K562 (cell line): Measurements from ENCODE around the gene SFMBT2. TPM values are rescaled to one million over a fixed set of nuclear protein-coding genes. Genes with fewer than 3 reads are reported as not detected.

Experiments used
- ATAC-seq: fragments of 200-7000 bp; cut with Tn5 transposase; 3 replicates; pipeline ENCODE4 v1.9.1; 2020; ENCODE audit warnings: moderate library complexity
- BruUV-seq: library from RNA; stranded (reverse); fragments of 400-500 nt; replicated peaks from 2 replicates; lab custom pipeline; 2021; lab: Mats Ljungman, UMichigan
- CTCF ChIA-PET: fragments of 300-600 bp; formaldehyde crosslinking; extraction: SDS; loops from one replicate; lab custom pipeline; 2021; ENCODE audit warnings: low intra/inter-chr PET ratio; lab: Yijun Ruan, JAX
- POLR2A ChIA-PET: fragments of 300-600, 350-650 bp; sonication (Branson Sonifier 250); formaldehyde crosslinking; extraction: SDS; loops from one replicate; lab custom pipeline; 2021; ENCODE audit warnings: antibody characterized with exemption, inconsistent platforms; lab: Yijun Ruan, JAX
- DNase-seq, 4 experiments: peaks; one replicate each; pipeline versions ENCODE4 v3.0.0 to v3.0.0-alpha.2; 2011 to 2018; ENCODE audit warnings: low spot score in 3 of 4, mixed read lengths in 3 of 4; ENCODE audit errors: extremely low read depth in 1 of 4
- FAIRE-seq: peaks from 2 replicates; lab custom pipeline; 2011; peaks lifted over from hg19 to GRCh38; lab: Jason Lieb, UNC
- H2AFZ ChIP-seq: 2 replicates; pipeline ENCODE4 v1.6.0; 2011; ENCODE audit warnings: low read depth, low read length, control low read depth, inconsistent platforms
- H3K27ac ChIP-seq: fragments of 200-600 bp; 3 replicates; pipeline ENCODE4 v1.8.0; 2011; ENCODE audit warnings: low read depth, mild to moderate bottlenecking, control low read depth, inconsistent platforms, low read length, moderate library complexity, mixed read lengths; ENCODE audit errors: extremely low read depth
- H3K27me3 ChIP-seq, 2 experiments: fragments of 300-600 bp in 1 of 2; 2 replicates in 1 of 2; 3 replicates in 1 of 2; pipeline versions ENCODE4 v1.6.0 to v1.8.0; 2011; ENCODE audit warnings: inconsistent platforms in 2 of 2, low read length in 2 of 2, mild to moderate bottlenecking in 1 of 2, mixed read lengths in 1 of 2, moderate library complexity in 1 of 2; ENCODE audit not compliant: control insufficient read depth in 2 of 2, insufficient read depth in 2 of 2
- H3K36me3 ChIP-seq: fragments of 300-600 bp; 3 replicates; pipeline ENCODE4 v1.8.0; 2011; ENCODE audit warnings: mild to moderate bottlenecking, low read length, inconsistent platforms; ENCODE audit not compliant: control insufficient read depth, insufficient read depth
- H3K4me1 ChIP-seq, 2 experiments: fragments of 200-600 bp in 1 of 2; replicated peaks in 1 of 2; 2 replicates in 1 of 2; 3 replicates in 1 of 2; pipeline versions ENCODE4 v1.5.1 to v1.8.0; 2011; ENCODE audit warnings: inconsistent platforms in 2 of 2, low read length in 2 of 2, mild to moderate bottlenecking in 1 of 2, mixed read lengths in 1 of 2, moderate library complexity in 1 of 2; ENCODE audit not compliant: control insufficient read depth in 2 of 2, insufficient read depth in 2 of 2
- H3K4me2 ChIP-seq: 2 replicates; pipeline ENCODE4 v1.6.1; 2011; ENCODE audit warnings: low read length, control low read depth, inconsistent platforms, mixed read lengths; ENCODE audit not compliant: insufficient read depth
- H3K4me3 ChIP-seq: fragments of 200-600 bp; sonication (generic), shearing (Covaris generic); 2 replicates; pipeline ENCODE4 v1.5.1; 2016; ENCODE audit warnings: control low read depth, inconsistent platforms
- H3K79me2 ChIP-seq: fragments of 200-600 bp; 3 replicates; pipeline ENCODE4 v1.8.0; 2011; ENCODE audit warnings: low read length, inconsistent platforms; ENCODE audit not compliant: control insufficient read depth, insufficient read depth
- H3K9ac ChIP-seq, 2 experiments: 2 replicates each; pipeline versions ENCODE4 v1.6.0 to v1.6.1; 2011; ENCODE audit warnings: low read depth in 2 of 2, low read length in 2 of 2, control low read depth in 1 of 2, inconsistent platforms in 1 of 2, mild to moderate bottlenecking in 1 of 2, mixed read lengths in 1 of 2; ENCODE audit not compliant: insufficient read depth in 1 of 2
- H3K9me1 ChIP-seq: one replicate; pipeline ENCODE4 v1.6.0; 2011; ENCODE audit warnings: inconsistent platforms, mild to moderate bottlenecking, low read length, moderate library complexity; ENCODE audit not compliant: control insufficient read depth, insufficient read depth
- H3K9me3 ChIP-seq: replicated peaks from 2 replicates; pipeline ENCODE4 v1.5.1; 2011; ENCODE audit warnings: low read depth, low read length, inconsistent platforms; ENCODE audit not compliant: control insufficient read depth, insufficient read depth
- H4K20me1 ChIP-seq: replicated peaks from 2 replicates; pipeline ENCODE4 v1.6.1; 2011; ENCODE audit warnings: low read length, inconsistent platforms, mixed read lengths; ENCODE audit not compliant: control insufficient read depth, insufficient read depth
- ATF1 ChIP-seq, 2 experiments: fragments of 450-650 bp in 1 of 2; IDR thresholded peaks; 2 replicates each; pipeline ENCODE4 v1.6.1; 2016; ENCODE audit warnings: missing compliant biosample characterization in 1 of 2, missing genetic modification characterization in 1 of 2
- BRF1 ChIP-seq: IDR thresholded peaks from 3 replicates; pipeline ENCODE4 v1.6.1; 2011; ENCODE audit warnings: borderline replicate concordance, mild to moderate bottlenecking; ENCODE audit not compliant: insufficient read length; ENCODE audit errors: extremely low read depth
- CHD1 ChIP-seq: fragments of 200-600 bp; sonication (generic); IDR thresholded peaks from one replicate; pipeline ENCODE4 v1.6.1; 2012; ENCODE audit warnings: mild to moderate bottlenecking, moderate library complexity, low read length, inconsistent platforms
- HIVEP1 ChIP-seq: fragments of 250-450 bp; sonication (Bioruptor Pico); IDR thresholded peaks from 2 replicates; pipeline ENCODE4 v1.4.0; 2020; ENCODE audit warnings: mild to moderate bottlenecking
- HNRNPK ChIP-seq: fragments of 200-400 bp; formaldehyde crosslinking; IDR thresholded peaks from one replicate; pipeline ENCODE4 v1.6.1; 2018; ENCODE audit warnings: mild to moderate bottlenecking, low read depth, low read length; ENCODE audit not compliant: poor library complexity, severe bottlenecking
- HSF4 ChIP-seq: fragments of 250-450 bp; sonication (Bioruptor Pico); IDR thresholded peaks from 2 replicates; pipeline ENCODE4 v2.1.2; 2022; ENCODE audit warnings: mild to moderate bottlenecking, moderate library complexity, borderline replicate concordance
- KAT7 ChIP-seq: sonication (generic); formaldehyde crosslinking; IDR thresholded peaks from 2 replicates; pipeline ENCODE4 v1.8.0; 2022; ENCODE audit warnings: missing genetic modification reagents, mild to moderate bottlenecking, borderline replicate concordance
- RBFOX2 ChIP-seq: fragments of 200-400 bp; formaldehyde crosslinking; IDR thresholded peaks from 2 replicates; pipeline ENCODE4 v1.6.1; 2017; ENCODE audit warnings: low read depth, mild to moderate bottlenecking, low read length, moderate library complexity
- TAF7 ChIP-seq: fragments of 450-650 bp; IDR thresholded peaks from 2 replicates; pipeline ENCODE4 v1.6.1; 2016; ENCODE audit warnings: missing genetic modification characterization, missing compliant biosample characterization
- TSC22D4 ChIP-seq: fragments of 450-650 bp; IDR thresholded peaks from 2 replicates; pipeline ENCODE4 v1.6.1; 2016; ENCODE audit warnings: missing genetic modification characterization, missing biosample characterization, control low read depth
- ZNF133 ChIP-seq: fragments of 250-450 bp; sonication (Bioruptor Pico); IDR thresholded peaks from 2 replicates; pipeline ENCODE4 v1.4.0; 2020; ENCODE audit warnings: mild to moderate bottlenecking
- ZNF143 ChIP-seq: sonication (generic); formaldehyde crosslinking; IDR thresholded peaks from 2 replicates; pipeline ENCODE4 v1.9.0; 2022; ENCODE audit warnings: mild to moderate bottlenecking, missing genetic modification reagents
- ZNF174 ChIP-seq: fragments of 250-450 bp; sonication (Bioruptor Pico); IDR thresholded peaks from 2 replicates; pipeline ENCODE4 v1.4.0; 2020; ENCODE audit warnings: mild to moderate bottlenecking
- ZNF274 ChIP-seq: IDR thresholded peaks from 2 replicates; pipeline ENCODE4 v1.6.1; 2011; ENCODE audit warnings: low read depth, mild to moderate bottlenecking, low read length, moderate library complexity, borderline replicate concordance
- ZNF507 ChIP-seq: conservative IDR thresholded peaks from 2 replicates; pipeline ENCODE4 v1.6.1; 2017; ENCODE audit warnings: missing genetic modification characterization, missing compliant biosample characterization
- ZNF764 ChIP-seq: fragments of 250-450 bp; sonication (Bioruptor Pico); IDR thresholded peaks from 2 replicates; pipeline ENCODE4 v1.4.0; 2020; ENCODE audit warnings: low read depth, mild to moderate bottlenecking, moderate library complexity
- WGBS: fragments of 100-300 bp; shearing (Covaris generic); methylation state at CpG from one replicate; pipeline ENCODE4 v1.1.6; 2016; ENCODE audit warnings: low coverage, mixed read lengths; ENCODE audit not compliant: insufficient coverage; ENCODE audit errors: missing lambda C conversion rate; 5-methylcytosine and 5-hydroxymethylcytosine counted together
- in situ Hi-C: fragments of 300-500 bp; cut with MboI; formaldehyde crosslinking; loops from 4 replicates; pipeline ENCODE4 v1.15.0; 2018; ENCODE audit warnings: inconsistent platforms, mixed read lengths
- intact Hi-C: fragments of 100-400 bp; cut with micrococcal nuclease; formaldehyde crosslinking; loops from 2 replicates; pipeline ENCODE4 v1.14.2; 2022
- polyA plus RNA-seq, 8 experiments: library from polyadenylated mRNA; depleted of rRNA in 4 of 8; stranded (reverse) in 5 of 8; unstranded in 3 of 8; fragments of >200 nt; fragmentation: Nextera tagmentation in 2 of 8; fragmentation: Illumina TruSeq in 1 of 8; extraction: Ambion mirVana in 2 of 8; extraction: Trizol in 1 of 8; gene quantifications; 2 replicates each; pipeline versions ENCODE4 v1.2.1 to v1.2.3, GENCODE V29; 2011 to 2014; ENCODE audit warnings: inconsistent platforms in 1 of 8, missing spikeins in 1 of 8
- total RNA-seq, 7 experiments: library from RNA; depleted of rRNA in 6 of 7; stranded (reverse); fragments of >200 nt in 6 of 7; fragmentation: Illumina TruSeq in 2 of 7; extraction: Trizol in 2 of 7; gene quantifications; 2 replicates each; pipeline versions ENCODE4 v1.2.1 to v1.2.3, GENCODE V29; 2011 to 2021; ENCODE audit warnings: low replicate concordance in 1 of 7
- TF ChIP-seq, protein P1 (sequence below): sonication (generic); formaldehyde crosslinking; IDR thresholded peaks from 2 replicates; pipeline ENCODE4 v1.8.0; 2023; ENCODE audit warnings: mild to moderate bottlenecking, missing genetic modification reagents

Gene SFMBT2
- total and polyA plus RNA-seq, 9 of the 15 experiments (the other 6 are each of a cell fraction or from before 2014, with no cell fraction given), result 1.2 to 13.6 (median 7.6) TPM

- Histone ChIP-seq H3K79me2 (no peaks in the 10 kb centered on the region), H2AFZ (no peak overlapping the region), H3K4me3 (no peak overlapping the region), H3K27me3 (peaks cover 29 to 59% of the 10 kb centered on the region in 2 experiments), H3K9me3 (no peaks in the 10 kb centered on the region), H3K36me3 (no peaks in the 10 kb centered on the region), H3K9me1 (no peaks in the 10 kb centered on the region), H3K27ac (no peak overlapping the region), H3K4me1 (no peaks in the 10 kb centered on the region; a peak in 1 of 5 replicates), H3K9ac (no peak overlapping the region), H4K20me1 (no peaks in the 10 kb centered on the region), H3K4me2 (no peak overlapping the region)
- in situ Hi-C loops, result no loop called here
- no peak for FAIRE-seq
- ChIA-PET CTCF (no interaction called here), POLR2A (no interaction called here)
- ATAC-seq, result no peak
- intact Hi-C loops, result no loop called here
- under 1% methylated on average over 19 of the region's 19 CpGs for WGBS
- BruUV-seq, result no TSS peak
- no peak for TF ChIP-seq BRF1
- no peak for TF ChIP-seq ZNF764 (CRISPR knock-in tag)
- TF ChIP-seq ZNF143, result no peak
- no peak for TF ChIP-seq ZNF133 (CRISPR knock-in tag)
- no peak for TF ChIP-seq ZNF507
- no peak for TF ChIP-seq RBFOX2
- no peak for TF ChIP-seq KAT7
- TF ChIP-seq TAF7, result no peak
- TF ChIP-seq, protein P1, sequence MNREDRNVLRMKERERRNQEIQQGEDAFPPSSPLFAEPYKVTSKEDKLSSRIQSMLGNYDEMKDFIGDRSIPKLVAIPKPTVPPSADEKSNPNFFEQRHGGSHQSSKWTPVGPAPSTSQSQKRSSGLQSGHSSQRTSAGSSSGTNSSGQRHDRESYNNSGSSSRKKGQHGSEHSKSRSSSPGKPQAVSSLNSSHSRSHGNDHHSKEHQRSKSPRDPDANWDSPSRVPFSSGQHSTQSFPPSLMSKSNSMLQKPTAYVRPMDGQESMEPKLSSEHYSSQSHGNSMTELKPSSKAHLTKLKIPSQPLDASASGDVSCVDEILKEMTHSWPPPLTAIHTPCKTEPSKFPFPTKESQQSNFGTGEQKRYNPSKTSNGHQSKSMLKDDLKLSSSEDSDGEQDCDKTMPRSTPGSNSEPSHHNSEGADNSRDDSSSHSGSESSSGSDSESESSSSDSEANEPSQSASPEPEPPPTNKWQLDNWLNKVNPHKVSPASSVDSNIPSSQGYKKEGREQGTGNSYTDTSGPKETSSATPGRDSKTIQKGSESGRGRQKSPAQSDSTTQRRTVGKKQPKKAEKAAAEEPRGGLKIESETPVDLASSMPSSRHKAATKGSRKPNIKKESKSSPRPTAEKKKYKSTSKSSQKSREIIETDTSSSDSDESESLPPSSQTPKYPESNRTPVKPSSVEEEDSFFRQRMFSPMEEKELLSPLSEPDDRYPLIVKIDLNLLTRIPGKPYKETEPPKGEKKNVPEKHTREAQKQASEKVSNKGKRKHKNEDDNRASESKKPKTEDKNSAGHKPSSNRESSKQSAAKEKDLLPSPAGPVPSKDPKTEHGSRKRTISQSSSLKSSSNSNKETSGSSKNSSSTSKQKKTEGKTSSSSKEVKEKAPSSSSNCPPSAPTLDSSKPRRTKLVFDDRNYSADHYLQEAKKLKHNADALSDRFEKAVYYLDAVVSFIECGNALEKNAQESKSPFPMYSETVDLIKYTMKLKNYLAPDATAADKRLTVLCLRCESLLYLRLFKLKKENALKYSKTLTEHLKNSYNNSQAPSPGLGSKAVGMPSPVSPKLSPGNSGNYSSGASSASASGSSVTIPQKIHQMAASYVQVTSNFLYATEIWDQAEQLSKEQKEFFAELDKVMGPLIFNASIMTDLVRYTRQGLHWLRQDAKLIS (CRISPR knock-in tag), result no peak
- TF ChIP-seq CHD1, result no peak
- no peak for TF ChIP-seq HIVEP1 (CRISPR knock-in tag)
- no peak for TF ChIP-seq ZNF174 (CRISPR knock-in tag)
- TF ChIP-seq ZNF274, result no peak
- no peak for TF ChIP-seq HNRNPK
- no peak for TF ChIP-seq TSC22D4 (tag)
- TF ChIP-seq ATF1 (CRISPR knock-in tag; IDR thresholded peaks at IDR 0.05), result no peak
- TF ChIP-seq ATF1 (tag; IDR thresholded peaks at IDR 0.05), result no peak
- no peak for TF ChIP-seq HSF4 (CRISPR knock-in tag)
- DNase-seq, result no peak
These were observed 27.6 kb upstream of the SFMBT2 start for GRCh38 chr10:7438196-7438986.
